Cardiac muscle cell (in vitro differentiated cells and primary cell): ENCODE measurements around the gene SLU7. TPM values are rescaled to one million over a fixed set of nuclear protein-coding genes. Genes with fewer than 3 reads are reported as not detected.

Source experiments
- DNase-seq, 2 donors: peaks; one replicate each; pipeline versions ENCODE4 v3.0.0 to v3.0.0-alpha.2; 2010 to 2017; ENCODE audit warnings: low read depth in 1 of 2, low spot score in 1 of 2
- H3K27ac ChIP-seq: fragments of 200-600 bp; sonication (generic); 2 replicates; pipeline ENCODE4 v1.5.1; 2016
- H3K27me3 ChIP-seq: fragments of 200-600 bp; sonication (generic); 2 replicates; pipeline ENCODE4 v1.6.0; 2016; ENCODE audit warnings: control low read depth
- H3K36me3 ChIP-seq: fragments of 200-600 bp; sonication (generic); 2 replicates; pipeline ENCODE4 v1.5.1; 2016; ENCODE audit warnings: control low read depth
- H3K4me1 ChIP-seq: fragments of 200-600 bp; sonication (generic); 2 replicates; pipeline ENCODE4 v1.8.1; 2017; ENCODE audit warnings: low read depth, mild to moderate bottlenecking, mixed run types
- H3K4me3 ChIP-seq: fragments of 200-600 bp; sonication (generic); 2 replicates; pipeline ENCODE4 v1.5.1; 2016; ENCODE audit warnings: mild to moderate bottlenecking
- H3K9me3 ChIP-seq: fragments of 200-600 bp; sonication (generic); 2 replicates; pipeline ENCODE4 v1.5.1; 2017; ENCODE audit warnings: low read depth, mild to moderate bottlenecking, control low read depth
- CTCF ChIP-seq: IDR thresholded peaks from 2 replicates; pipeline ENCODE4 v1.5.1; 2012; ENCODE audit warnings: low read depth, mild to moderate bottlenecking, low read length
- polyA plus RNA-seq: library from polyadenylated mRNA; unstranded; fragments of >200 nt; fragmentation: Nextera tagmentation; extraction: Ambion mirVana; gene quantifications from 2 replicates; pipeline ENCODE4 v1.2.1, GENCODE V29; 2016
- total RNA-seq: library from RNA; depleted of rRNA; stranded (reverse); fragments of >200 nt; gene quantifications from 2 replicates; pipeline ENCODE4 v1.2.3, GENCODE V29; 2016

Gene SLU7
- total and polyA plus RNA-seq, 2 experiments from 2014 or later: 30.1 to 49.7 TPM

- peak; percentile 94 to 96 for DNase-seq
- no peak for TF ChIP-seq CTCF
- Histone ChIP-seq H3K4me1 (peaks cover 10% of the 10 kb centered on the region), H3K27ac (peak within 1 kb of the TSS; percentile 78), H3K9me3 (no peaks in the 10 kb centered on the region), H3K27me3 (no peaks in the 10 kb centered on the region), H3K4me3 (peak within 1 kb of the TSS; percentile 67), H3K36me3 (peaks cover 28% of the 10 kb centered on the region)
Observed at GRCh38 chr5:160399402-160400353, 19.2 kb downstream of the SLU7 start, which contains the start of gene FAM200C. FAM200C (minus strand) TSS chr5:160400054; CDS start chr5:160395490, 4,564 bp downstream.

- Histone ChIP-seq H3K27me3 (no peaks in the 10 kb centered on the region), H3K4me3 (peak overlapping the region; percentile 67), H3K4me1 (peaks cover 10% of the 10 kb centered on the region), H3K36me3 (peaks cover 22% of the 10 kb centered on the region), H3K9me3 (no peaks in the 10 kb centered on the region), H3K27ac (no peak overlapping the region)
- peak in 1 of 2 donors; percentile 21 for DNase-seq
- TF ChIP-seq CTCF: no peak
Observed at GRCh38 chr5:160398806-160399205, 20.1 kb downstream of the SLU7 start.

GRCh38 chr5:160397492-160397891 lies 21.4 kb downstream of the SLU7 start:
- DNase-seq: no peak
- Histone ChIP-seq H3K27me3 (no peaks in the 10 kb centered on the region), H3K9me3 (no peaks in the 10 kb centered on the region), H3K27ac (no peak overlapping the region), H3K4me1 (peaks cover 16% of the 10 kb centered on the region), H3K36me3 (peaks cover 11% of the 10 kb centered on the region), H3K4me3 (no peak overlapping the region)
- no peak for TF ChIP-seq CTCF

- H3K36me3 ChIP-seq: no peaks in the 10 kb centered on the region
- H3K27me3 ChIP-seq: no peaks in the 10 kb centered on the region
- TF ChIP-seq CTCF: no peak
- peak overlapping the region; percentile 9 for H3K27ac ChIP-seq
- no peak overlapping the region for H3K4me3 ChIP-seq
- peaks cover 16% of the 10 kb centered on the region for H3K4me1 ChIP-seq
- DNase-seq: no peak
- H3K9me3 ChIP-seq: no peaks in the 10 kb centered on the region
Observed at GRCh38 chr5:160395111-160395510, 23.8 kb downstream of the SLU7 start.

GRCh38 chr5:160390787-160391696 lies 27.8 kb downstream of the SLU7 start:
- Histone ChIP-seq H3K4me3 (no peak overlapping the region), H3K27ac (no peak overlapping the region), H3K4me1 (peaks cover 6% of the 10 kb centered on the region), H3K27me3 (no peaks in the 10 kb centered on the region), H3K9me3 (no peaks in the 10 kb centered on the region), H3K36me3 (no peaks in the 10 kb centered on the region)
- DNase-seq: peak; percentile 7 to 45
- peak; percentile 41 for TF ChIP-seq CTCF
